Neural progenitor cell (in vitro differentiated cells): Measurements from ENCODE around the gene BIRC6.

Experiments used
- CTCF ChIP-seq: fragments of 200-600 bp; sonication (generic); IDR thresholded peaks from 2 replicates; pipeline ENCODE4 v1.5.1; 2017; ENCODE audit warnings: antibody characterized with exemption, mild to moderate bottlenecking
- EZH2 ChIP-seq: fragments of 200-600 bp; sonication (generic); IDR thresholded peaks from 2 replicates; pipeline ENCODE4 v1.6.1; 2017; ENCODE audit warnings: antibody characterized with exemption, mild to moderate bottlenecking, moderate library complexity

GRCh38 chr2:32656069-32656468, 299.2 kb downstream of the BIRC6 start:
- TF ChIP-seq EZH2 (no peak), CTCF (no peak)
